ENCODE data around the gene IL3RA. TPM values are rescaled to one million over a fixed set of nuclear protein-coding genes. Genes with fewer than 3 reads are reported as not detected.
A peak's percentile ranks its signal among the peaks of the same experiment; 100 is the strongest.

Gene IL3RA
- total RNA-seq, 1 donor: 13.2 TPM

GRCh38 chrX:1387141-1387776 lies 50.7 kb downstream of the IL3RA start:
- Histone ChIP-seq H3K27me3 (ENCODE audit: insufficient read depth, low read length) (no peaks in the 10 kb centered on the region), H3K4me1 (ENCODE audit: insufficient read depth, low read length) (peaks cover 34% of the 10 kb centered on the region), H3K4me3 (ENCODE audit: low read length) (no peak overlapping the region)

GRCh38 chrX:1388651-1389050 lies 52.1 kb downstream of the IL3RA start:
- H3K27me3 ChIP-seq (ENCODE audit: insufficient read depth, low read length): no peaks in the 10 kb centered on the region
- no peaks in the 10 kb centered on the region for H3K9me3 ChIP-seq (ENCODE audit: low read depth, low read length)
- no peak overlapping the region for H3K4me3 ChIP-seq (ENCODE audit: low read length)
- H3K4me1 ChIP-seq (ENCODE audit: insufficient read depth, low read length): peaks cover 41% of the 10 kb centered on the region

More at GRCh38 chrX:1387141-1387776, 50.7 kb downstream of the IL3RA start:
- no peaks in the 10 kb centered on the region for H3K9me3 ChIP-seq (ENCODE audit: low read depth, low read length)

GRCh38 chrX:1389181-1389992 lies 52.8 kb downstream of the IL3RA start:
- peaks cover 41% of the 10 kb centered on the region for H3K4me1 ChIP-seq (ENCODE audit: insufficient read depth, low read length)
- H3K4me3 ChIP-seq (ENCODE audit: low read length): no peak overlapping the region
- no peaks in the 10 kb centered on the region for H3K27me3 ChIP-seq (ENCODE audit: insufficient read depth, low read length)
- no peaks in the 10 kb centered on the region for H3K9me3 ChIP-seq (ENCODE audit: low read depth, low read length)

GRCh38 chrX:1389993-1390285 lies 53.4 kb downstream of the IL3RA start:
- no peaks in the 10 kb centered on the region for H3K9me3 ChIP-seq (ENCODE audit: low read depth, low read length)
- no peaks in the 10 kb centered on the region for H3K27me3 ChIP-seq (ENCODE audit: insufficient read depth, low read length)
- peaks cover 41% of the 10 kb centered on the region for H3K4me1 ChIP-seq (ENCODE audit: insufficient read depth, low read length)
- H3K4me3 ChIP-seq (ENCODE audit: low read length): no peak overlapping the region

GRCh38 chrX:1390621-1391369 lies 54.2 kb downstream of the IL3RA start:
- H3K9me3 ChIP-seq (ENCODE audit: low read depth, low read length): no peaks in the 10 kb centered on the region
- H3K4me3 ChIP-seq (ENCODE audit: low read length): peak overlapping the region; percentile 98
- no peaks in the 10 kb centered on the region for H3K27me3 ChIP-seq (ENCODE audit: insufficient read depth, low read length)
- H3K4me1 ChIP-seq (ENCODE audit: insufficient read depth, low read length): peaks cover 41% of the 10 kb centered on the region

- Histone ChIP-seq H3K4me1 (ENCODE audit: insufficient read depth, low read length) (peaks cover 41% of the 10 kb centered on the region), H3K4me3 (ENCODE audit: low read length) (peak overlapping the region; percentile 98), H3K27me3 (ENCODE audit: insufficient read depth, low read length) (no peaks in the 10 kb centered on the region), H3K9me3 (ENCODE audit: low read depth, low read length) (no peaks in the 10 kb centered on the region)
These were observed 54.8 kb downstream of the IL3RA start for GRCh38 chrX:1391370-1391706.

GRCh38 chrX:1391707-1392375 lies 55.3 kb downstream of the IL3RA start, which contains the start of gene SLC25A6:
TSS of gene SLC25A6 (minus strand) at chrX:1392113. CDS start at chrX:1392009, 104 bp downstream.
- Histone ChIP-seq H3K4me3 (ENCODE audit: low read length) (peak within 1 kb of the TSS; percentile 98), H3K27me3 (ENCODE audit: insufficient read depth, low read length) (no peaks in the 10 kb centered on the region), H3K9me3 (ENCODE audit: low read depth, low read length) (no peaks in the 10 kb centered on the region), H3K4me1 (ENCODE audit: insufficient read depth, low read length) (peaks cover 41% of the 10 kb centered on the region)

- Histone ChIP-seq H3K4me1 (ENCODE audit: insufficient read depth, low read length) (peaks cover 41% of the 10 kb centered on the region), H3K4me3 (ENCODE audit: low read length) (peak overlapping the region; percentile 98), H3K9me3 (ENCODE audit: low read depth, low read length) (no peaks in the 10 kb centered on the region), H3K27me3 (ENCODE audit: insufficient read depth, low read length) (no peaks in the 10 kb centered on the region)
These were observed 55.9 kb downstream of the IL3RA start for GRCh38 chrX:1392376-1393068.

- Histone ChIP-seq H3K9me3 (ENCODE audit: low read depth, low read length) (no peaks in the 10 kb centered on the region), H3K4me3 (ENCODE audit: low read length) (no peak overlapping the region), H3K27me3 (ENCODE audit: insufficient read depth, low read length) (no peaks in the 10 kb centered on the region), H3K4me1 (ENCODE audit: insufficient read depth, low read length) (peaks cover 29% of the 10 kb centered on the region)
These were observed 57.5 kb downstream of the IL3RA start for GRCh38 chrX:1393871-1394615.

- Histone ChIP-seq H3K27me3 (ENCODE audit: insufficient read depth, low read length) (no peaks in the 10 kb centered on the region), H3K4me1 (ENCODE audit: insufficient read depth, low read length) (peaks cover 22% of the 10 kb centered on the region), H3K4me3 (ENCODE audit: low read length) (no peak overlapping the region), H3K9me3 (ENCODE audit: low read depth, low read length) (no peaks in the 10 kb centered on the region)
These were observed 58.3 kb downstream of the IL3RA start for GRCh38 chrX:1394731-1395501.

- peaks cover 14% of the 10 kb centered on the region for H3K4me1 ChIP-seq (ENCODE audit: insufficient read depth, low read length)
- no peaks in the 10 kb centered on the region for H3K9me3 ChIP-seq (ENCODE audit: low read depth, low read length)
- H3K27me3 ChIP-seq (ENCODE audit: insufficient read depth, low read length): no peaks in the 10 kb centered on the region
- no peak overlapping the region for H3K4me3 ChIP-seq (ENCODE audit: low read length)
These were observed 59.1 kb downstream of the IL3RA start for GRCh38 chrX:1395646-1396216.

GRCh38 chrX:1397001-1397400 lies 60.4 kb downstream of the IL3RA start:
- Histone ChIP-seq H3K9me3 (ENCODE audit: low read depth, low read length) (no peaks in the 10 kb centered on the region), H3K4me1 (ENCODE audit: insufficient read depth, low read length) (peaks cover 7% of the 10 kb centered on the region), H3K4me3 (ENCODE audit: low read length) (no peak overlapping the region), H3K27me3 (ENCODE audit: insufficient read depth, low read length) (no peaks in the 10 kb centered on the region)

All from mononuclear cell (primary cell).